Prostate gland (tissue), 1 donor: ENCODE data around the gene PCYOX1L.

Experiments used
- POLR2A ChIP-seq: fragments of 450-650 bp; IDR thresholded peaks from one replicate; pipeline ENCODE4 v1.6.1; 2016; ENCODE audit warnings: antibody characterized with exemption, mild to moderate bottlenecking
- POLR2AphosphoS5 ChIP-seq: sonication (generic); formaldehyde crosslinking; IDR thresholded peaks from one replicate; pipeline ENCODE4 v1.6.1; 2017; ENCODE audit warnings: antibody characterized with exemption

GRCh38 chr5:149399775-149400174 is 41.9 kb downstream of the PCYOX1L start:
- TF ChIP-seq POLR2AphosphoS5 (no peak), POLR2A (no peak)
